ENCODE measurements around the gene CYP2S1.
"Not testable (repeated sequence)": the region's sequence is repeated elsewhere in the genome, so short reads cannot be mapped to it uniquely, and the experiment has no call there.

The CYP2S1 gene, protein sequence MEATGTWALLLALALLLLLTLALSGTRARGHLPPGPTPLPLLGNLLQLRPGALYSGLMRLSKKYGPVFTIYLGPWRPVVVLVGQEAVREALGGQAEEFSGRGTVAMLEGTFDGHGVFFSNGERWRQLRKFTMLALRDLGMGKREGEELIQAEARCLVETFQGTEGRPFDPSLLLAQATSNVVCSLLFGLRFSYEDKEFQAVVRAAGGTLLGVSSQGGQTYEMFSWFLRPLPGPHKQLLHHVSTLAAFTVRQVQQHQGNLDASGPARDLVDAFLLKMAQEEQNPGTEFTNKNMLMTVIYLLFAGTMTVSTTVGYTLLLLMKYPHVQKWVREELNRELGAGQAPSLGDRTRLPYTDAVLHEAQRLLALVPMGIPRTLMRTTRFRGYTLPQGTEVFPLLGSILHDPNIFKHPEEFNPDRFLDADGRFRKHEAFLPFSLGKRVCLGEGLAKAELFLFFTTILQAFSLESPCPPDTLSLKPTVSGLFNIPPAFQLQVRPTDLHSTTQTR

DNA sequence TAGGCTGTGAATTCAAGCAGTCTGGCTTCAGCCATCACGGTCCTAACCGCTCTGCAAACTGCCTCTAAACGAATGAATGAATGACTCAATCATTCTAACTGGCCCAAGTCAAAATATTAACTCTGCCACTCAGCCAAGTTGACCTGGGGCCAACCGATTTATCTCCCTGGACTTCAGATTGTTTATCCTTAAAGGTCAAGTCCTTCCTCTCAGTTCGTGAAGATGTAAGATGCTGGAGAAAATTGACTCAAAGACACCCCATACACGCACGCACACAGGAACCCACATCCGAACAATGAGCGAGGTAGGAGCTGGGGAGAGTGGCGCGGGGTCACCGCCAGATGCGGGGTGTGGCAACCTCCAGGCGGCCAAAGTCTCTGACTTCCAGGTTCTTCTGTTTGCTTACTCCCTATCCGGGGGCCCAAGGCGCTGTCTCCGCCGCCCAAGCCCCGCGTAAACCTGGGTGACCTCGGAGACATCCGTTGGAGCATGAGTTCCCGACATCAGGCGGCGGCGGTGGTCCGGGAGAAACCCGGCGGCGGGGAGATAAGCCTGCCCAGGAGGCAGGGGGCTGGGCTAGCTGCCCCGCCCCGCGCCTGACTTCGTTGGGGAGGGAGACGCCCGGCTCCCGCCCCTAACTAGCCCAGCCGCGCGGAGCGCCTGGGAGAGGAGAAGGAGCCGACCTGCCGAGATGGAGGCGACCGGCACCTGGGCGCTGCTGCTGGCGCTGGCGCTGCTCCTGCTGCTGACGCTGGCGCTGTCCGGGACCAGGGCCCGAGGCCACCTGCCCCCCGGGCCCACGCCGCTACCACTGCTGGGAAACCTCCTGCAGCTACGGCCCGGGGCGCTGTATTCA, at the start of gene CYP2S1:
Gene CYP2S1 (plus strand): TSS at position 646 of the 856 bp plus-strand sequence. CDS start 46 bp downstream, at position 692.
- no peak for DNase-seq (ENCODE audit: extremely low read depth in 1 of 2, low read depth in 1 of 2)

DNA sequence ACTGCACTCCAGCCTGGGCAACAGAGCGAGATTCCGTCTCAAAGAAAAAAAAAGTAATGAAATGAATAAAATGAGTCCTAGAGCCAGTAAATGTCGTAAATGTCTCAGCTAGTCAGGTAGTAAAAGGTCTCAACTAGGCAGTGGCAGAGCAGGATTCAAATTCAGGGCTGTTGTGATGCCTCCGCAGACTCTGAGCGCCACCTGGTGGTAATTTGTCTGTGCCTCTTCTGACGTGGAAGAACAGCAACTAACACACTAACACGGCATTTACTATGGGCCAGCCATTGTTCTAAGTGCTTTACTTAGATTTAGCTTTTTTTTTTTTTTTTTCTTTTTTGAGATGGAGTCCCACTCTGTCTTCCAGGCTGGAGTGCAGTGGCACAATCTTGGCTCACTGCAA, 48.6 kb upstream of the CYP2S1 start:
- peak; percentile 45 to 76 for DNase-seq (ENCODE audit: extremely low read depth in 1 of 2, low read depth in 1 of 2)

DNA sequence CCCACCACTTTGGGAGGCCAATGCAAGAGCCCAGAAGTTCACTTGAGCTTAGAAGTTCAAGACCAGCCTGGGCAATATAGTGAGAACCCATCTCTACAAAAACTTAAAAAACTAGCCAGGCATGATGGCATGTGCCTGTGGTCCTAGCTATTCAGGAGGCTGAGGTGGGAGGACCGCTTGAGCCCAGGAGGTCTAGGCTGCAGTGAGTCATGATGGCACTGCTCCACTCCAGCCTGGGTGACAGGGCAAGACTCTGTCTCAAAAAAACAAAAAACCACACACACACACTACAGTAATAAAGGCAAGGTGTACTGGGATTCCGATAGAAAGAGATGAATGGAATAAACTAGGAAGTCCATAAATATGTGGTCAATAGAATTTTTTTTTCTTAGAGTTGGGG, 43.2 kb upstream of the CYP2S1 start:
- DNase-seq (ENCODE audit: extremely low read depth in 1 of 2, low read depth in 1 of 2), result no peak

DNA sequence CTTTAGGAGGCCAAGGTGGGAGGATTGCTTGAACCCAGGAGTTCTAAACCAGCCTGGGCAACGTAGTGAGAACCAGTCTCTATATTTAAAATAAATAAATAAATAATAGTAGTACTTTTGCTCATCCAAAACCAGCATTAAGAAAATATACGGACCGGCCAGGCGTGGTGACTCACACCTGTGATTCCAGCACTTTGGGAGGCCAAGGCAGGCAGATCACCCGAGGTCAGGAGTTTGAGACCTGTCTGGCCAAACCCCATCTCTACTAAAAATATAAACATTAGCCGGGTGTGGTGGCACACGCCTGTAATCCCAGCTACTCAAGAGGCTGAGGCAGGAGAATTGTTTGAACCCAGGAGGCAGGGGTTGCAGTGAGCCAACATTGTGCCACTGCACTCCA, 42.0 kb upstream of the CYP2S1 start:
- DNase-seq (ENCODE audit: extremely low read depth in 1 of 2, low read depth in 1 of 2), result not testable (repeated sequence)

DNA sequence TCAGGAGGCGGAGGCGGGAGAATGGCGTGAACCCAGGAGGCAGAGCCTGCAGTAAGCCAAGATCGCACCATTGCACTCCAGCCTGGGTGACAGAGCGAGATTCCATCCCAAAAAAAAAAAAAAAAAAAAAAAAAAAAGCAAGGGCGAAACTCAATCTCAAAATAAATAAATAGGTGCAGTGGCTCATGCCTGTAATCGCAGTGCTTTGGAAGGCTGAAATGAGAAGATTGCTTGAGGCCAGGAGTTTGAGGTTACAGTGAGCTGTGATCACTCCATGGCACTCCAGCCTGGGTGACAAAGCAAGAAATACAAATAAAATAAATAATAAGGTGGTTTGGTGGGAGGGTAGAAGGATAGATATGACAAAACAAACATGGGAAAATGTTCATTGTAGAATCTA, 39.0 kb upstream of the CYP2S1 start:
- no peak for DNase-seq (ENCODE audit: extremely low read depth in 1 of 2, low read depth in 1 of 2)

DNA sequence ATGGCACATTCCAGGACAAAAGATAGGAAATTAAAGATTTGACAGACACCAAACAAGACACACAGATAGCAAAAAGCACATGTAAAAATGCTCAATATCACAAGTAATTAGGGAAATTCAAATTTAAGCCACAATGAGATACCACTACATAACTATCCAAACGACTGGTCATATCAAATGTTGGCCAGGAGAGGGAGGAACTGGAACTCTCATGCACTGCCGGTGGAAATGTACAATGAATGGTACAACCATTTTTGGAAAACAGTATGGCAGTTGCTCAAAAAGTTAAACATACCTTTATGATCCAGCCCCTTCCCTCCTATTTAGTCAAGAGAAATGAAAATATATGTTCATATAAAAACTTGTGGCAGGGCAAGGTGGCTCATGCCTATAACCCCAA, 36.8 kb upstream of the CYP2S1 start:
- no peak for DNase-seq (ENCODE audit: extremely low read depth in 1 of 2, low read depth in 1 of 2)

DNA sequence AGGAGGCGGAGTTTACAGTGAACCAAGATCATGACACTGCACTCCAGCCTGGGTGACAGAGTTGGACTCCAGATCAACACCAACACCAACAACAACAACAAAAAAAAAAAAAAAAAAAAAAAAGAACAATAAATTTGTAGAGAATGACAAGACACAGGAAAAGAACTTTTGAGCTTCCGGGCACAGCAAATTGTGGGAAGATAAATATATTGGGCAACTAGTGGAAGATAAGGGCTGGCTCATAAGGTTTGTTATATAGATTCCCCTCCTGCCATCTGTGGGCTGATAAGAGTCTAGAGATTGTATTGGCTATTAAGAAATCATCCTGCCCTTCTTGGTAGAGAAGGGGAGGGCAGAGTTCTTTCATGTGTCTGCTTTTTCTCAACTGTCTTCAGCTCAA, 33.1 kb upstream of the CYP2S1 start:
- no peak for DNase-seq (ENCODE audit: extremely low read depth in 1 of 2, low read depth in 1 of 2)

DNA sequence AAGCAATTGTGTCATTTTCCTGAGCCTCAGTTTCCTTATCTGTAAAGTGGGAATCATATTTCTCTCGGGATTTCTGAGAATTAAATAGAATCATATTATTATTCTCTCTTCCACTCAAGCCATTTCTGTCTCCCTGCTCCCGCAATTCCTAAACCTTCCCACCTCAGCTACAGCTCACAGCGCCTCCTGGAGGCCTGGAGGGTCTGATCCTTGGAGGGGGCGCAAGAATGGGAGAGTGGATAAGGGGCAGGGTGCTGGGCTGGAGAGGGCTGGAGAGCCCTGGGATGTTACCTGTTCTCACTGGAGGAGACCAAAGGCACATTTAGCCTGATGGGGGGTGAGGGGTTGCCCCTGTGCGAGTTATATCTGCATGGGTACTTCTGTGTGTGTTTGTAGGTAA, 31.1 kb upstream of the CYP2S1 start:
- no peak for DNase-seq (ENCODE audit: extremely low read depth in 1 of 2, low read depth in 1 of 2)

DNA sequence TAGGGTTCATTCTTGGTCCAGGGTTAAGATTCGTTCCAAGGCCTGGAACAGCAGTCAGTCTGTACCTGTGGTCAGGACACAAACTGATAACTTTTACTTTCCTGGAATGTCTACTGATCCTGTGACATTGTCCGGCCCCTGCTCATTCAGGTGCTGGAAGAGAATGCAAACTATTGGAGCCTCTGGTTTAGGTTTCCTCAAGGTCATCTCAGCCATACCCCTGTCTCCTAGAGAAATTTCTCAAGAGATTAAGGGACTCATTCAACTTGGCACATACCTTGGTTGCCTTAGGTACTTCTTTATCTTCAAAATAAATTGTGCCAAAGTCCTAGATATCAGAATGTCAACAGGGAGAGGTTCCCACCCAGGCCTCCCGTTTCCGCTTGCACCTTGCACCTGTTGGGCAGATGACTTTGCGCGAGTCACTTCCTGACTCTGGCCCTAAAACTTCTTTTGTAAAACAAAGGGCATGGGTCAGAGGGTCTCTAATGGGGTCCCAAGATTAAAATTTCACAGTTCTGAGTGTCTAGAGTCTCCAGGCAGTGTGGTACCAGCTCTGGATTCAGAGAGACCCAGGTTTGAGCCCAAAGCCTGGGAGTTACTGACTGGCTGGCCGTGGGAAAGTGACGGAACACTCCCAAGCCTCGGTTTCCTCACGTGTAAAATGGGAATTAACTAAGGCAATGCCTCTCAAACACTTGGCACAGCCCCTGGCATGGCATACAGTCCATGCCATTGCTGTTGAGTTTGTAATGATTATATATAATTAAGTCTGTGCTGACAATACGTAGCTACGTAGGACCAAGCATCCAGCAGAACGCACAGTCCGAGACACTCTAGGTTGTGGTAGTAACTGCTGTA, 25.8 kb upstream of the CYP2S1 start:
- no peak for DNase-seq (ENCODE audit: extremely low read depth in 1 of 2, low read depth in 1 of 2)

DNA sequence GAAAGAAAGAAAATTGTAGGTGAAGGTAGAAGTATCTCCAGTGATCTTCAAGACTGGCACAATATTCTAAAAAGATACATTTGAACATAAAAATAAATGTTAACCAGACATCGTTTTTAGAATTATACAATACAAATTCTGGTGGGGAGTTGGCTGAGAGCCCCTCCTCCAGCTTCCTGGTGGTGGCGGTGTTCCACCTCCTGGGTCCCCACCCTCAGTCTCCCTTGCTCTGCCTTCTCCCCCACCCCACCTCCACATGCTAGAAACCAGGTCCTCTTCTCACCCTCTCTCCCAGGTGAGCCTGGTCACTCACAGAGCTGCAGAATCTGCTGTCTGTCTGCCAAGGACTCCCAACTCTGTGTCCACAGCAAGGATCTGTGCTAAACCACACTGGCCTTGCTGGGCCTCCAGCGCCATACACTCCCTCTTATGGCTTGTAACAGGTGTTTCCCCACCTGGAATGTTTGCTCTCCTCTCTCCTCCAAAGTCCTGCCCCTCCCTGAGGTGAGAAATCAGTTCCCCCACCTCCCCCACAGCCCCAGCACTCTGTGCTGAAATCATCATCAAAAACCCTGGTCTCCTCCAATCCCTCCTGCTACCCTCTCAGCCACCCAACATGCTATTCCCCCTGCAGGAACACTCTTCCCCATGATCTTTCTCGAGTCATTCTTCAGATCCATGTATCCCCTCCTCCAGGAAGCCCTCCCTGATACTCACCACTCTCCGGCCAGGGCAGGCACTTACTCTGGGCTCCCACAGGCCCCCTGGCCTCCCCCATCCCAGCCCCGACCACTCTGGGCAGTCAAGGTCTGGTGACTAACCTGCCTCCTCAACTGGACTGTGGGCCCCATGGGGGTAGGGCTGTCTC, 20.5 kb upstream of the CYP2S1 start:
- DNase-seq (ENCODE audit: extremely low read depth in 1 of 2, low read depth in 1 of 2), result no peak

DNA sequence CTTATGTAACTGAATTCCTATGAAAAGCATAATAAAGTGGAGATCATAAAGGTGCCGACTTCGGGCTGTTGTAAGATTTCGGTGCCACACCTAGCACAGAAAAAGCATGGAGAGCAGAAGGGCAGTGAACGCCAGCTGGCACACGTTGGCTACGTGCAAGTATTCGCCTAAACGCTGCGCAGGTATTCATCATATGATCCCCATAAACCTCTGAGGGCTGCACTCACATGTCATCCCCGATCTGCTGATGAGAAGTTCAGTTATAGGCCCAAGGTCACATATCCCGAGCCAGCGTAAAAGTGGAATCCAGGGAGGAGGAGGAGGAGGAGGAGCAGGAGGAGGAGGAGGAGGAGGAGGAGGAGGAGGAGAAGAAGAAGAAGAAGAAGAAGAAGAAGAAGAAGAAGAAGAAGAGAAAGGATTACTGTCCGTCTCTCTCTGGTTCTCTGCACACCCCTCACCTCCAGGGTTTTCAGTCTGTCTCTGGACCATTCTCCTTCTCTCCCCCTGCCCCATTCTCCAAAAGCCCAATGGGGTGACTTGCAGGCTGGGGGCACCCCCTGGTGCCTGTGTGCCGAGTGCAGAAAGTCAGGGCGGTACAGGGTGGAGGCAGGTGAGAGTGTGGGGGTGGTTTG, 18.6 kb upstream of the CYP2S1 start:
- no peak for DNase-seq (ENCODE audit: extremely low read depth in 1 of 2, low read depth in 1 of 2)

DNA sequence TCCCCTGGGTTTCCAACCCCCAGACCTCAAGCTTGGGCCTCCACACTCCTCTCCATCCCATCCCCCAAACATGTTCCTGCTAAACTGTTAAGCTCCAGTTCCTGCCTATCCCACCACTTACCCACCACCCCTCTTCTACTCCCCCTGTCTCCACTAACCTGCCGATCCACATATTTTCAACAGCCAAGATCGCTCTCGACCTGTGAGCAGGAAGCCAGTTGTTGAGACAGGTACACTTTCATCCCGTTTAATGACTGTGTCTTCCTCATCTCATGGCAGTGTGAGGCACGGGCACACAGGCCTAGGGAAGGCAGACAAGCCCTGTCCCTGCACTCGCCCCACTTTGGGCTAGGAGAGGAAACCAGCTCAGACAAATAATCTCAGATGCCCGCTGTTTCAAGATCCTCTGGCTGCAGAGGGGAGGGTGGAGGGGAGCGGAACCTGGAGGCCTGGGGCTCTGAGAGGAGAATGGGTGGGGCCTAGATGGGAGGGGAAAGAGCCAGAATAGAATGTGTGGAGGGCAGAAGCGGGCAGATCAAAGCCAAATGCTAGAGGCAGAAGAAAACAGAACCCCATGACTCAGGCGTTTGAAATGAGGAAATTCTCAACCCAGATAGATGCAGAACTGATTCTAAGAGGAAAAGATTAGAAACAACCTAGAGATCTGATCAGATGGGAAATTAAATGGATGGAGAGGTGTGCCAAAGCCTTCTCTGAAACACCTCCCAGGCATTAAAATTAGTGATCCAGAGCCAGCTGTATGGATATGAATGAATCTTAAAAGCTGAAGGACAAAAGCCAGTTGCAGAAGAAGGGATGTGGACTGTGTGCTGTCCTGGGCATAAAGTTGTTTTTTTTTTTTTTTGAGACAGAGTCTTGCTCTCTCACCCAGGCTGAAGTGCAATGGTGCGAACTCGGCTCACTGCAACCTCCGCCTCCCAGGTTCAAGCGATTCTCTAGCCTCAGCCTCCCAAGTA, 16.9 kb upstream of the CYP2S1 start:
- peak in 1 of 2 donors; percentile 17 for DNase-seq (ENCODE audit: extremely low read depth in 1 of 2, low read depth in 1 of 2)

DNA sequence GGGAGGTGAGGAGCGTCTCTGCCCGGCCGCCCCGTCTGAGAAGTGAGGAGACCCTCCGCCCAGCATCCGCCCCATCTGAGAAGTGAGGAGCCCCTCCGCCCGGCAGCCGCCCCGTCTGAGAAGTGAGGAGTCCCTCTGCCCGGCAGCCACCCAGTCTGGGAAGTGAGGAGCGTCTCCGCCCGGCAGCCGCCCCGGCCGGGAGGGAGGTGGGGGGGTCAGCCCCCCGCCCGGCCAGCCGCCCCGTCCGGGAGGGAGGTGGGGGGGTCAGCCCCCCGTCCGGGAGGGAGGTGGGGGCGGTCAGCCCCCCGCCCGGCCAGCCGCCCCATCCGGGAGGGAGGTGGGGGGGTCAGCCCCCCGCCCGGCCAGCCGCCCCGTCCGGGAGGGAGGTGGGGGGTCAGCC, 12.8 kb upstream of the CYP2S1 start:
- DNase-seq (ENCODE audit: extremely low read depth in 1 of 2, low read depth in 1 of 2), result not testable (repeated sequence)

DNA sequence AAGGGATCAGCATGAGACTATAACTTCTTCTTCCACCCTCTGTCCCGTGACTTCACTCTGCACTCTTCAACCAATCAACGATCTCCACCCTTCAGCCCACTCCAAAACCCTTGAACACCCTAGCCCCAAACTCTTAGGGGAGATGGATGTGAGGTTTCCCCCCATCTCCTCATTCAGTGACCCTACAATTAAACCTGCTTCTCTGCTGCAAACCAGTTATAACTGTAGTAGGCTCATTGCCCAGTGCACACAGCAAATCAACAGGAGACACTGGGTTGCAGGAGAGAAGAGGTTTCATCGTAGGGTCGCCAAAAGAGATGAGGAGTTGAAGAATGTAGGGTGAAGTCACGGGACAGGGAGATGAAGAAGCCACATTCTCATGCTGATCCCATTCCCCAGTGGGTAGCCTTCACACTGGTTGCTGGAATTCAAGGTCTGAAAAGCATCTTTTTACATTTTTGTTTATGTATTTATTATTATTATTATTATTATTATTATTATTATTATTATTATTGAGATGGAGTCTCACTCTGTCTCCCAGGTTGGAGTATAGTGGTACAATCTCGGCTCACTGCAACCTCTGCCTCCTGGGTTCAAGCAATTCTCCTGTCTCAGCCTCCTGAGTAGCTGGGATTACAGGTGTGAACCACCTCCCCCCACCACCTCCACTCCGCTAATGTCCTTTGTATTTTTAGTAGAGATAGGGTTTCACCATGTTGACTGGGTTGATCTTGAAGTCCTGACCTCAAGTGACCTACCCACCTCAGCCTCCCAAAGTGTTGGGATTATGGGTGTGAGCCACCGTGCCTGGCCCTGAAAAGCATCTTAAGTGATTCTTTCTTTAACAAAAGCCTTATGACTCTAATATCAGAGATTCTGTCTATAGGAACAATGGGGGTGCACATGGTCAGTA, 5.8 kb upstream of the CYP2S1 start:
- DNase-seq (ENCODE audit: extremely low read depth in 1 of 2, low read depth in 1 of 2), result no peak

DNA sequence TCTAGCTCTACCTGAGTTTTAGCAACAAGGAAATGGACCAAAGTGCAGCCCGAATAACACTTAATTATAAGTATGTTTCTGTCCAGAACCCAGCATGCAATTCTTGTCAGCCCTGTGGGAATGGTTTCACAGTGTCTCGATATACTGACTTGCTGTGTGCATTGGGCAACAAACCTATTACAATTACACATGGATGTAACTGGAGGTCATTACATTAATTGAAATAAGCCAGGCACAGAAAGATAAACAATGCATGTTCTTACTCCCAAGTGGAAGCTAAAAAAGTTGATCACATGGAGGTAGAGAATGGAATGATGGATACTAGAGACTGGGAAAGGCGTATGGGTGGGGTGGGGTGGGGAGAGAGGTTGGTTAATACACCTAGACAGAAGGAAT, 5.1 kb upstream of the CYP2S1 start:
- DNase-seq (ENCODE audit: extremely low read depth in 1 of 2, low read depth in 1 of 2), result no peak

DNA sequence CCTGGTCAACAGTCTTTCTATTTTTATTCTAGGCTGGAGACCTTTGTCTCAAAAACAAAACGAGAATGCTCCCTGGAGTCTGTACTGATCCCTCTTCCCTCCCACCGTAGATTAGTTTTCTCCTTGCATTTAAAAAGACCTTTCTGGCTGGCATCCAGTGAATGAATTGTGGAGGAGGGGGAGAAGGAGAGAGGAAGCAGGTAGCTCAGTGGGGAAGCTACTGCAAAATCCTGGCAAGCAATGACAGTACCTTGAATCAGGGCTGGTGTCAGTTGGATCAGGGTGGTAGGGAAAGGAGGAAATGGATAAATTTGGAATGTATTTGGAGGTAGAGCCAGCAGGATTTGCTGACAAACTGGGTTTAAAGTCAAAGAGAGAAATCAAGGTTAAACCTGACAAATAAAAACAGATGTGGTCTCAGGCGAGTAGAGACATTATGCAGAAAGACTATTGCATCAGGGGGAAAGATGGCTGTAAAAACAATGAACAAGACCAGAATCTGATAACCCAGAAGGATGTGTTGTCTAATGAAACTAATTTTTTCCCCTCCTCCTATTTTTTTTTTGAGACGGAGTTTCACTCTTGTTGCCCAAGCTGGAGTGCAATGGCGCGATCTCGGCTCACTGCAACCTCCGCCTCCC, 3.5 kb upstream of the CYP2S1 start:
- DNase-seq (ENCODE audit: extremely low read depth in 1 of 2, low read depth in 1 of 2), result no peak

Measured in stimulated activated CD8-positive, alpha-beta memory T cell treated with anti-CD3 and anti-CD28 coated beads, Interleukin-7, amount 100 ng/mL, for 48 hours (primary cell).